MM.1S (cell line): ENCODE measurements around the gene DUSP10.

Experiments used
- CTCF ChIP-seq: fragments of 300-600 bp; sonication (generic); IDR thresholded peaks from 2 replicates; pipeline ENCODE4 v1.5.1; 2016; ENCODE audit warnings: antibody characterized with exemption, low read length, mixed read lengths
- EZH2 ChIP-seq: fragments of 300-600 bp; sonication (generic); optimal IDR thresholded peaks from 2 replicates; pipeline ENCODE3; 2017; ENCODE audit warnings: low read depth, mild to moderate bottlenecking, antibody characterized with exemption, low read length, mixed read lengths
- EZH2phosphoT487 ChIP-seq: fragments of 300-600 bp; sonication (generic); IDR thresholded peaks from 2 replicates; pipeline ENCODE4 v1.6.1; 2018; ENCODE audit warnings: antibody characterized with exemption, low read length

- TF ChIP-seq CTCF (no peak), EZH2 (no peak), EZH2phosphoT487 (no peak)
Measured at GRCh38 chr1:221788466-221788865, 46.6 kb upstream of the DUSP10 start.
